ENCODE measurements around the gene EMILIN2.

EMILIN2 gene

GRCh38 chr18:2927745-2928144 lies 80.9 kb downstream of the EMILIN2 start:
- no peak overlapping the region for H3K27ac ChIP-seq
- peaks cover 55% of the 10 kb centered on the region for H3K36me3 ChIP-seq (replicated peaks)
- no peak for DNase-seq
- in situ Hi-C loops (cut with HindIII; ENCODE audit: low pct_ligation_motif_present, low sequenced_read_pairs) = no loop called here
- H3K4me3 ChIP-seq (ENCODE audit: low read depth, low read length) = no peak overlapping the region
- H3K27me3 ChIP-seq (replicated peaks) = no peaks in the 10 kb centered on the region
- no peak for TF ChIP-seq CTCF (IDR thresholded peaks at IDR 0.05; ENCODE audit: low read depth, low read length, missing control alignments)

GRCh38 chr18:2932247-2933181 lies 85.7 kb downstream of the EMILIN2 start:
- Histone ChIP-seq H3K36me3 (replicated peaks) (peaks cover 29% of the 10 kb centered on the region), H3K27me3 (replicated peaks) (no peaks in the 10 kb centered on the region), H3K4me3 (ENCODE audit: low read depth, low read length) (no peak overlapping the region), H3K27ac (no peak overlapping the region)
- peak; percentile 57 for DNase-seq
- in situ Hi-C loops (cut with HindIII; ENCODE audit: low pct_ligation_motif_present, low sequenced_read_pairs) = no loop called here
- TF ChIP-seq CTCF (IDR thresholded peaks at IDR 0.05; ENCODE audit: low read depth, low read length, missing control alignments) = peak; percentile 51

- no peak overlapping the region for H3K4me3 ChIP-seq (ENCODE audit: low read depth, low read length)
- H3K27ac ChIP-seq = no peak overlapping the region
- no peak for TF ChIP-seq CTCF (IDR thresholded peaks at IDR 0.05; ENCODE audit: low read depth, low read length, missing control alignments)
- H3K36me3 ChIP-seq (replicated peaks) = peaks cover 30% of the 10 kb centered on the region
- H3K27me3 ChIP-seq (replicated peaks) = no peaks in the 10 kb centered on the region
- in situ Hi-C loops (cut with HindIII; ENCODE audit: low pct_ligation_motif_present, low sequenced_read_pairs) = no loop called here
- DNase-seq = no peak
Observed at GRCh38 chr18:2933995-2934394, 87.2 kb downstream of the EMILIN2 start.

DNA sequence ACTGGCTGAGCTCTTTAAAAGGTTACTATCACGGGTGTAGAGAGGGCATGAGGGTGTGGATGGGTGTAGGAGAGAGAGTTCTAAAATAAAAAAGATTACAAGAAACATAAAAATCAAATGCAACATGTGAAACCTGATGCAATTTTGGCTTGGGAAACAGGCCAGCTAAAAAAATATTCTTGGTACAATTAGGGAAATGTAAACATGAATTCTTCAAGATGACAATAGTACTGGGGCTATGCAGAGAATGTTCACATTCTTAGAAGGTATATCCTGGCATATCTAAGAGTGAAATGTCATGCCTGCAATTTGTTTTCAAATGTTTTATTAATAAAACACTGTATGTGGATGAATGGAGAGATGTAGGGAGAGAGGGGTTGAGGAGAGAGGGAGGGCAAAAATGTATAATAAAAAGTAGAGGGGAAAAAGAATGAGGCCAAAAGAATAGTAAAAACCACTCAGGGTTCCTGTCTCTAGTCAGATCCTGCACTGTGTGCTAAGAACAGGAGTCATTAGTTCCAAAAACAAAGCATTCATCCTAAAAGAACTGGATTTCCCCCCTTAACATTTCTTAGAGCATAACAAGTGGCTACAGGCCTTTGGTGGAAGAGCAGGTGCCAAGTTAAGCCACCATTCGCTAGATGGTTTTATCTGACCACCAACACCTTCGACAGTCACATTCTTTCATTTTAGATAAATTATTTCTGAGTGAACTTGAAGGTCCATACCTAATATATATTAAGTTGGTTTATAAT lies 88.8 kb downstream of the EMILIN2 start:
- DNase-seq = no peak
- in situ Hi-C loops (cut with HindIII; ENCODE audit: low pct_ligation_motif_present, low sequenced_read_pairs) = no loop called here
- peaks cover 26% of the 10 kb centered on the region for H3K36me3 ChIP-seq (replicated peaks)

GRCh38 chr18:2939317-2939716 lies 92.5 kb downstream of the EMILIN2 start:
- in situ Hi-C loops (cut with HindIII; ENCODE audit: low pct_ligation_motif_present, low sequenced_read_pairs) = no loop called here
- Histone ChIP-seq H3K4me3 (ENCODE audit: low read depth, low read length) (no peak overlapping the region), H3K27me3 (replicated peaks) (no peaks in the 10 kb centered on the region), H3K27ac (no peak overlapping the region), H3K36me3 (replicated peaks) (peaks cover 15% of the 10 kb centered on the region)
- DNase-seq = no peak
- TF ChIP-seq CTCF (IDR thresholded peaks at IDR 0.05; ENCODE audit: low read depth, low read length, missing control alignments) = no peak

More for the DNA sequence above, 88.8 kb downstream of the EMILIN2 start:
- Histone ChIP-seq H3K27ac (no peak overlapping the region), H3K27me3 (replicated peaks) (no peaks in the 10 kb centered on the region), H3K4me3 (ENCODE audit: low read depth, low read length) (no peak overlapping the region)
- no peak for TF ChIP-seq CTCF (IDR thresholded peaks at IDR 0.05; ENCODE audit: low read depth, low read length, missing control alignments)
